ENCODE results near the gene DMD.

- TF ChIP-seq EZH2 (IDR thresholded peaks at IDR 0.05; ENCODE audit: insufficient read depth, low read length) (no peak), CTCF (IDR thresholded peaks at IDR 0.05; ENCODE audit: insufficient read depth, low read depth, low read length) (no peak)
Measured at GRCh38 chrX:31166416-31166815, 2044.9 kb downstream of the DMD start.

All from astrocyte (in vitro differentiated cells and primary cell).